Activated effector memory CD4-positive, alpha-beta T cell treated with Interleukin-2 at 50 U/mL for 16 hours (primary cell): ENCODE measurements around the gene CLIP3.
"Not testable (repeated sequence)": the region's sequence is repeated elsewhere in the genome, so short reads cannot be mapped to it uniquely, and the experiment has no call there.

Experiments
- DNase-seq: peaks from one replicate; pipeline ENCODE4 v3.0.0-alpha.2; 2020

The CLIP3 gene

GRCh38 chr19:36008336-36008978 lies 24.2 kb downstream of the CLIP3 start, which contains the start of gene SYNE4:
Gene SYNE4, minus strand, starts transcription at chr19:36008813. Its CDS starts 132 bp downstream, at chr19:36008681.
- DNase-seq: no peak

DNA sequence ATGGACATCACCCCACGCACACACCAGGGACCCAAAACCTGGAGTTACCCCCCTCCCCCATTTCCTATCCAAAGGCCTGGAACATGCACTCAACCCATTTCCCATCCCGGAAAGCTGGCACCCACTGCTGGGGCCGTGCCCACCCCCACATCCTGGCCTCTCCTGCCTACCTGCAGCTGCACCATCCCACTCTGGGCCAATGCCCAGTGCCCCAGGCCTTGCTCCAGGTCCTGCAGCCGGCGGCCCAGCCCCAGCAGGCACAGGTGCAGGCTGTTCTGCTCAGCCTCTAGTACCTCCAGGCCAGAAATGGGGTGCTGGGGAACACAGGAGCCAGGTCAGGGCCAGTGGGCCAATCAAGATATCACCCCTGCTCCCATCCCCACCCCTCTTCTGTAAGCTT lies 25.7 kb downstream of the CLIP3 start:
- no peak for DNase-seq

DNA sequence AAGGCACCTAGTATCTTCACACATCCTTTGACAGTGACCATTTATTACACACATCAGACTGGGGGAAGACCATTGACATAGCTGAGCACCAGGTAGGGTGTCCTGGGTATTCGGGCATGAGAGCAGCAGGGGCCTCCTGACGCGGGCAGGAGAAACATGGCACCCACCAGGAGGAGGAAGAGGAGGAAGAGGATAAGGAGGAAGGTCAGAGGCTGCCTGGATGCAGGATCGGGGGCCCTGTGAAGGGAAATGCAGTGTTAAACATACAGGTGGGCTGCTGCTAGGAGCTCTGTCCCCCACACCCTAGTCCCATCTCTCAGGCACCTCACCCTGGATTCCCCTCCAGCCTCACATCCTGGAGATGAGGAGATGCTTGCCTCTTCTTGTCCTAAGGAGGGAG lies 29.4 kb downstream of the CLIP3 start:
- DNase-seq: no peak

GRCh38 chr19:36001605-36002004 lies 31.1 kb downstream of the CLIP3 start:
- no peak for DNase-seq

GRCh38 chr19:35996777-35997176 lies 35.9 kb downstream of the CLIP3 start:
- DNase-seq: no peak

- peak; percentile 89 for DNase-seq
Measured at GRCh38 chr19:35995048-35995993, 37.4 kb downstream of the CLIP3 start, which contains the start of gene SDHAF1. Gene SDHAF1, plus strand, starts transcription at chr19:35995188. Its CDS starts 87 bp downstream, at chr19:35995275.

- DNase-seq: no peak
Measured at GRCh38 chr19:35993923-35994598, 38.6 kb downstream of the CLIP3 start.

GRCh38 chr19:35992907-35993765 lies 39.5 kb downstream of the CLIP3 start:
- DNase-seq: no peak

DNA sequence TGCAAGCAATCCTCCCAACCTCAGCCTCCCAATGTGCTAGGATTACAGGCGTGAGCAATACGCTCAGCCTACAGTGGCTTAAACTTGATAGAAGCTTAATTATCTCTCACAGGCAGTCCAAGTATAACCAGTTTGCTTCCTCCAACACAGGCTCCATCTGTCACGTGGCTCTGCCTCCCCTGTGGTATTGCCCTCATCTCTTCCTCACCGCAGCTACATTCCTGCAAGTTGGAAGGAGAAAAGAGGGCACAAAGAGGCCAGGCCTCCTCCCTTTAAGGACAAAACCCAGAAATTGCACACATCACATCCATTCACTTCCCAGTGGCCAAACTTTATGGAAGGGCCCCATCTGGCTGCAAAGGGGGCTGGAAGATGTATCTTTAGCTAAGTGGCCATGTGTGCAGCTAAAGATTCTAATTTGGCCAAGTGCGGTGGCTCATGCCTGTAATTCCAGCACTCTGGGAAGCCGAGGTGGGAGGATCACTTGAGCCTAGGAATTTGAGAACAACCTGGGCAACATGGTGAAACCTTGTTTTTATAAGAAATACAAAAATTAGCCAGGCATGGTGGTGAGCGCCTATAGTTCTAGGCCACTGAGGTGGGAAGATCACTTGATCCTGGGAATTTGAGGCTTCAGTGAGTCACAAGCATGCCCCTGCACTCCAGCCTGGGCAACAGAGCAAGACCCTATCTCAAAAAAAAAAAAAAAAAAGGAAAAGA lies 40.8 kb downstream of the CLIP3 start:
- DNase-seq: no peak

- no peak for DNase-seq
Measured at GRCh38 chr19:35990771-35991730, 41.6 kb downstream of the CLIP3 start.

- DNase-seq: no peak
Measured at GRCh38 chr19:35990156-35990555, 42.5 kb downstream of the CLIP3 start.

DNA sequence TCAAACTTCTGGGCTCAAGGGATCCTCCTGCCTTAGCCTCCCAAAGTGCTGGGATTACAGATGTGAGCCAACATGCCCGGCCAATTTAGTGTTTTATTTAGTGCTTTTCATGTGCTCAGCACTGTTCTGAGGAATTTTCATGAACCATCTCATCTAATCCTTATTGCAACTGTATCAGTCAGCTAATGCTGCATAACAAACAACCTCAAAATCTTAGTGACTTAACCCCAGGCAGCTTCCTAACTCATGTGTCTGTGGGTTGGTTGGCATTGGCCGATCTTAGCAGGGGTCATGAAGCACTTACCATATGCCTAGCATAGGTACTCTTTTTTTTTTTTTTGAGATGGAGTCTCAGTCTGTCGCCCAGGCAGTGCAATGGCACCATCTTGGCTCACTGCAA lies 43.8 kb downstream of the CLIP3 start:
- DNase-seq: no peak

- no peak for DNase-seq
Measured at GRCh38 chr19:35987571-35987896, 45.1 kb downstream of the CLIP3 start.

- no peak for DNase-seq
Measured at GRCh38 chr19:35986664-35987570, 45.8 kb downstream of the CLIP3 start.

GRCh38 chr19:35986111-35986510 lies 46.6 kb downstream of the CLIP3 start:
- no peak for DNase-seq

DNA sequence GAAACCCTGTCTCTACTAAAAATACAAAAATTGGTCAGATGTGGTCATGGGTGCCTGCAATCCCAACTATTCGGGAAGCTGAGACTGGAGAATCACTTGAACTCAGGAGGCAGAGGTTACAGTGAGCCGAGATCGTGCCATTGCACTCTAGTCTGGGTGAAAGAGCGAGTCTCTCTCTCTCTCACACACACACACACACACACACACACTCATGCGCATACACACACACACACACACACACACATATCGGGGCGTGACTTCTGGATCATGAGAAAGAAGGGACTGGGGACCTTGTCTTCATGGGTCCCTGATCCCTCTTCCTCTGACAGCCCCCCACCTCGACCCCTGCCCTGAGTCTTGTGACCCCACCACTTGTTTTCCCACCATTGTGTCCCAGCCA lies 49.5 kb downstream of the CLIP3 start:
- no peak for DNase-seq

DNA sequence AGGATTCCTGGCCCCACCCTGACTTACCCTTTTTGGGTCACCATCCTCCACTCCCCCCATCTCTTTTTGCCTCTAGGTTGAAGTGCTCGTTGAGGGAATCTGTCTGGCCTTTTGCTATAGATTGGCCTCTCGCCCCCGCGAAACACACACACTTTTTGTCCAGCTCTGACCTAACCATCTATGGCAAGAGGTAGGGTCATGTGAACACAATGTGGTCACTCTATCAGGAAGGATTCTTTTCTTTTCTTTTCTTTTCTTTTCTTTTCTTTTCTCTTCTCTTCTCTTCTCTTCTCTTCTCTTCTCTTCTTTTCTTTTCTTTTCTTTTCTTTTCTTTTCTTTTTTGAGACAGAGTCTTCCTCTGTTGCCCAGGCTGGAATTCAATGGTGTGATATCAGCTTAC lies 51.7 kb downstream of the CLIP3 start:
- not testable (repeated sequence) for DNase-seq

GRCh38 chr19:35978832-35979365 lies 53.8 kb downstream of the CLIP3 start:
- DNase-seq: no peak

- DNase-seq: no peak
Measured at GRCh38 chr19:35978271-35978670, 54.4 kb downstream of the CLIP3 start.
